SU-DHL-6 (cell line): ENCODE results near the gene MTA2.

Experiments
- H2AFZ ChIP-seq: fragments of 200-600 bp; sonication (generic); 2 replicates; pipeline ENCODE4 v1.6.1; 2014; ENCODE audit warnings: low read depth, mild to moderate bottlenecking, moderate library complexity, mixed read lengths, antibody characterized with exemption, low read length; ENCODE audit not compliant: severe bottlenecking
- H3F3A ChIP-seq: fragments of 200-600 bp; shearing (Covaris generic); 2 replicates; pipeline ENCODE4 v1.6.0; 2016; ENCODE audit warnings: antibody characterized with exemption, mild to moderate bottlenecking; ENCODE audit not compliant: insufficient read depth
- H3K27ac ChIP-seq: fragments of 200-600 bp; sonication (generic); 2 replicates; pipeline ENCODE4 v1.5.1; 2016; ENCODE audit warnings: low read depth, mild to moderate bottlenecking, low read length, moderate library complexity, mixed read lengths
- H3K27me3 ChIP-seq: fragments of 200-600 bp; sonication (generic), shearing (Covaris generic); 2 replicates; pipeline ENCODE4 v1.6.0; 2014; ENCODE audit warnings: mild to moderate bottlenecking, low read length
- H3K36me3 ChIP-seq: fragments of 200-600 bp; sonication (generic); 2 replicates; pipeline ENCODE4 v1.6.1; 2014; ENCODE audit warnings: mild to moderate bottlenecking, low read length, mixed read lengths
- H3K4me2 ChIP-seq: fragments of 300-600, 200-600 bp; shearing (Covaris generic), sonication (generic); 2 replicates; pipeline ENCODE4 v1.6.0; 2014; ENCODE audit warnings: low read length, low read depth, mild to moderate bottlenecking; ENCODE audit not compliant: poor library complexity, severe bottlenecking
- H3K4me3 ChIP-seq: fragments of 200-600 bp; sonication (generic); 2 replicates; pipeline ENCODE4 v1.5.1; 2014; ENCODE audit warnings: antibody characterized with exemption, low read length, mild to moderate bottlenecking, mixed read lengths; ENCODE audit not compliant: insufficient read depth, poor library complexity, severe bottlenecking
- H3K79me2 ChIP-seq: fragments of 200-600 bp; sonication (generic); 2 replicates; pipeline ENCODE4 v1.6.1; 2014; ENCODE audit warnings: mild to moderate bottlenecking, low read length, moderate library complexity; ENCODE audit not compliant: insufficient read depth
- H3K9ac ChIP-seq: fragments of 200-600 bp; sonication (generic); 2 replicates; pipeline ENCODE4 v1.7.0; 2014; ENCODE audit warnings: mild to moderate bottlenecking, low read length
- H3K9me2 ChIP-seq: fragments of 200-600 bp; sonication (generic); replicated peaks from 2 replicates; pipeline ENCODE4 v1.6.1; 2014; ENCODE audit warnings: low read length; ENCODE audit not compliant: insufficient read depth
- H3K9me3 ChIP-seq: fragments of 200-600 bp; sonication (generic); 2 replicates; pipeline ENCODE4 v1.6.1; 2014; ENCODE audit warnings: low read length, mixed read lengths; ENCODE audit not compliant: insufficient read depth
- H4K20me1 ChIP-seq: fragments of 200-600 bp; sonication (generic); 2 replicates; pipeline ENCODE4 v1.6.1; 2014; ENCODE audit warnings: low read depth, mild to moderate bottlenecking, antibody characterized with exemption, low read length, moderate library complexity, mixed read lengths
- CTCF ChIP-seq: fragments of 200-600 bp; sonication (generic); IDR thresholded peaks from one replicate; pipeline ENCODE4 v1.5.1; 2017; ENCODE audit warnings: antibody characterized with exemption, mild to moderate bottlenecking, low read length, moderate library complexity; ENCODE audit not compliant: insufficient read depth, poor library complexity, severe bottlenecking
- EZH2phosphoT487 ChIP-seq: fragments of 200-600 bp; sonication (generic), shearing (Covaris generic); conservative IDR thresholded peaks from 2 replicates; pipeline ENCODE4 v1.6.1; 2018; ENCODE audit warnings: mild to moderate bottlenecking, antibody characterized with exemption, low read length, moderate library complexity, mixed read lengths

Gene MTA2

GRCh38 chr11:62611705-62612365 lies 10.2 kb upstream of the MTA2 start:
- Histone ChIP-seq H3F3A (peaks cover 14% of the 10 kb centered on the region), H3K79me2 (peaks cover 12% of the 10 kb centered on the region; the same call in 1 of the 2 replicates), H4K20me1 (no peaks in the 10 kb centered on the region), H3K4me3 (peak overlapping the region; percentile 81), H3K9ac (peak overlapping the region; percentile 97), H3K27me3 (no peaks in the 10 kb centered on the region), H2AFZ (peak overlapping the region; percentile 58), H3K9me3 (no peaks in the 10 kb centered on the region), H3K4me2 (peak overlapping the region; percentile 90), H3K36me3 (no peaks in the 10 kb centered on the region), H3K27ac (peak overlapping the region; percentile 88), H3K9me2 (no peaks in the 10 kb centered on the region)
- TF ChIP-seq CTCF (no peak), EZH2phosphoT487 (no peak)

GRCh38 chr11:62610814-62611704 lies 9.4 kb upstream of the MTA2 start:
- peak overlapping the region; percentile 90 for H3K4me2 ChIP-seq
- H3K9ac ChIP-seq: peak overlapping the region; percentile 97
- H3K4me3 ChIP-seq: peak overlapping the region; percentile 81
- H3K27ac ChIP-seq: peak overlapping the region; percentile 88
- H3K9me2 ChIP-seq: no peaks in the 10 kb centered on the region
- H3K9me3 ChIP-seq: no peaks in the 10 kb centered on the region
- no peaks in the 10 kb centered on the region for H4K20me1 ChIP-seq
- H3F3A ChIP-seq: peaks cover 14% of the 10 kb centered on the region
- H3K27me3 ChIP-seq: no peaks in the 10 kb centered on the region
- H2AFZ ChIP-seq: peak overlapping the region; percentile 58
- H3K36me3 ChIP-seq: no peaks in the 10 kb centered on the region
- no peak for TF ChIP-seq CTCF
- no peak for TF ChIP-seq EZH2phosphoT487
- peaks cover 12% of the 10 kb centered on the region; the same call in 1 of the 2 replicates for H3K79me2 ChIP-seq

- H2AFZ ChIP-seq: no peak overlapping the region
- no peak overlapping the region for H3K4me2 ChIP-seq
- no peak overlapping the region for H3K9ac ChIP-seq
- TF ChIP-seq CTCF (no peak), EZH2phosphoT487 (no peak)
- peaks cover 14% of the 10 kb centered on the region for H3F3A ChIP-seq
- no peaks in the 10 kb centered on the region for H4K20me1 ChIP-seq
- H3K36me3 ChIP-seq: no peaks in the 10 kb centered on the region
- no peaks in the 10 kb centered on the region for H3K27me3 ChIP-seq
- H3K9me2 ChIP-seq: no peaks in the 10 kb centered on the region
- no peak overlapping the region for H3K27ac ChIP-seq
- H3K79me2 ChIP-seq: peaks cover 12% of the 10 kb centered on the region; the same call in 1 of the 2 replicates
- no peaks in the 10 kb centered on the region for H3K9me3 ChIP-seq
- H3K4me3 ChIP-seq: no peak overlapping the region
These were observed 8.7 kb upstream of the MTA2 start for GRCh38 chr11:62610403-62610802.
